H9 (cell line): ENCODE data around the gene POLR1C. TPM values are rescaled to one million over a fixed set of nuclear protein-coding genes. Genes with fewer than 3 reads are reported as not detected.

Source experiments
- DNase-seq: peaks from one replicate; pipeline ENCODE4 v3.0.0-alpha.2; 2017
- H2AFZ ChIP-seq: one replicate; pipeline ENCODE4 v1.6.1; 2013; ENCODE audit warnings: mild to moderate bottlenecking, low read length, control low read depth, moderate library complexity
- H2AK5ac ChIP-seq: 2 replicates; pipeline ENCODE4 v1.6.1; 2013; ENCODE audit warnings: low read length, control low read depth, mixed read lengths; ENCODE audit not compliant: insufficient read length
- H2BK120ac ChIP-seq: one replicate; pipeline ENCODE4 v1.6.1; 2013; ENCODE audit warnings: low read depth, mild to moderate bottlenecking, low read length, control low read depth, inconsistent platforms; ENCODE audit not compliant: poor library complexity, severe bottlenecking
- H2BK12ac ChIP-seq: 2 replicates; pipeline ENCODE4 v1.6.1; 2013; ENCODE audit warnings: low read length, control low read depth, mixed read lengths, low read depth; ENCODE audit not compliant: insufficient read length
- H2BK15ac ChIP-seq: 2 replicates; pipeline ENCODE4 v1.6.1; 2013; ENCODE audit warnings: low read depth, low read length, control low read depth
- H2BK20ac ChIP-seq: one replicate; pipeline ENCODE4 v1.6.1; 2013; ENCODE audit warnings: low read depth, mild to moderate bottlenecking, low read length, control low read depth, inconsistent platforms; ENCODE audit not compliant: poor library complexity, severe bottlenecking
- H2BK5ac ChIP-seq: 2 replicates; pipeline ENCODE4 v1.6.1; 2013; ENCODE audit warnings: low read length, control low read depth, mixed read lengths; ENCODE audit not compliant: insufficient read length
- H3K14ac ChIP-seq: 2 replicates; pipeline ENCODE4 v1.6.1; 2013; ENCODE audit warnings: low read length, control low read depth; ENCODE audit not compliant: insufficient read depth
- H3K18ac ChIP-seq: 2 replicates; pipeline ENCODE4 v1.6.1; 2013; ENCODE audit warnings: low read depth, mild to moderate bottlenecking, mixed read lengths, low read length, control low read depth; ENCODE audit not compliant: insufficient read length
- H3K23ac ChIP-seq: 2 replicates; pipeline ENCODE4 v1.6.1; 2013; ENCODE audit warnings: low read length, control low read depth, mixed read lengths, low read depth; ENCODE audit not compliant: insufficient read length
- H3K23me2 ChIP-seq: 2 replicates; pipeline ENCODE4 v1.6.1; 2013; ENCODE audit warnings: low read depth, mild to moderate bottlenecking, mixed read lengths, low read length, control low read depth; ENCODE audit not compliant: insufficient read length, poor library complexity, severe bottlenecking
- H3K27ac ChIP-seq: 2 replicates; pipeline ENCODE4 v1.5.1; 2013; ENCODE audit warnings: low read length, control low read depth, mixed read lengths, low read depth; ENCODE audit not compliant: insufficient read length
- H3K27me3 ChIP-seq: 2 replicates; pipeline ENCODE4 v1.6.1; 2013; ENCODE audit warnings: low read length, control low read depth, inconsistent platforms; ENCODE audit not compliant: insufficient read depth
- H3K4ac ChIP-seq: 2 replicates; pipeline ENCODE4 v1.6.1; 2013; ENCODE audit warnings: low read depth, mild to moderate bottlenecking, control low read depth, inconsistent platforms, low read length, moderate library complexity
- H3K4me1 ChIP-seq: 2 replicates; pipeline ENCODE4 v1.6.1; 2013; ENCODE audit warnings: low read length, control low read depth, inconsistent platforms; ENCODE audit not compliant: insufficient read depth
- H3K4me2 ChIP-seq: 2 replicates; pipeline ENCODE4 v1.6.1; 2013; ENCODE audit warnings: low read length, control low read depth, mixed read lengths; ENCODE audit not compliant: insufficient read length, insufficient read depth
- H3K56ac ChIP-seq: 2 replicates; pipeline ENCODE4 v1.6.1; 2013; ENCODE audit warnings: low read depth, mild to moderate bottlenecking, mixed read lengths, low read length, control low read depth; ENCODE audit not compliant: insufficient read length
- H3K79me1 ChIP-seq: 2 replicates; pipeline ENCODE4 v1.6.1; 2013; ENCODE audit warnings: low read depth, mild to moderate bottlenecking, moderate library complexity, low read length, control low read depth, inconsistent platforms; ENCODE audit not compliant: insufficient read depth, poor library complexity, severe bottlenecking
- H3K79me2 ChIP-seq: 2 replicates; pipeline ENCODE4 v1.6.1; 2013; ENCODE audit warnings: low read length, control low read depth, inconsistent platforms; ENCODE audit not compliant: insufficient read depth
- H3K9ac ChIP-seq: 2 replicates; pipeline ENCODE4 v1.6.1; 2013; ENCODE audit warnings: low read length, control low read depth, mixed read lengths; ENCODE audit not compliant: insufficient read length; ENCODE audit errors: extremely low read depth
- H3K9me3 ChIP-seq: one replicate; pipeline ENCODE4 v1.6.1; 2013; ENCODE audit warnings: low read depth, low read length, inconsistent platforms; ENCODE audit not compliant: control insufficient read depth
- H3T11ph ChIP-seq: one replicate; pipeline ENCODE4 v1.6.1; 2013; ENCODE audit warnings: mild to moderate bottlenecking, low read length, control low read depth, inconsistent platforms
- H4K20me1 ChIP-seq: one replicate; pipeline ENCODE4 v1.6.1; 2013; ENCODE audit not compliant: control insufficient read depth, insufficient read length, insufficient read depth
- H4K5ac ChIP-seq: 2 replicates; pipeline ENCODE4 v1.6.1; 2013; ENCODE audit warnings: low read depth, mild to moderate bottlenecking, mixed read lengths, low read length, control low read depth; ENCODE audit not compliant: insufficient read length
- H4K8ac ChIP-seq: replicated peaks from 2 replicates; pipeline ENCODE4 v1.6.1; 2013; ENCODE audit warnings: low read length, control low read depth, mixed read lengths, low read depth; ENCODE audit not compliant: insufficient read length
- H4K91ac ChIP-seq: 2 replicates; pipeline ENCODE4 v1.6.1; 2013; ENCODE audit warnings: low read depth, mild to moderate bottlenecking, moderate library complexity, mixed read lengths, low read length, control low read depth; ENCODE audit not compliant: insufficient read length
- H3K27ac Mint-ChIP-seq, 3 experiments: 2 replicates in 2 of 3; 3 replicates in 1 of 3; pipeline ENCODE4 v1.8.0; 2020 to 2021; ENCODE audit warnings: mixed read lengths in 3 of 3, mild to moderate bottlenecking in 1 of 3, moderate library complexity in 1 of 3
- H3K27me3 Mint-ChIP-seq: 2 replicates; pipeline ENCODE4 v1.8.0; 2021; ENCODE audit warnings: low read depth, mild to moderate bottlenecking, moderate library complexity, mixed read lengths
- H3K36me3 Mint-ChIP-seq, 3 experiments: 2 replicates in 2 of 3; 3 replicates in 1 of 3; pipeline ENCODE4 v1.8.0; 2020 to 2021; ENCODE audit warnings: low read depth in 3 of 3, mixed read lengths in 3 of 3; ENCODE audit not compliant: insufficient read depth in 1 of 3
- H3K4me1 Mint-ChIP-seq, 2 experiments: 2 replicates each; pipeline ENCODE4 v1.8.0; 2020; ENCODE audit warnings: mixed read lengths in 2 of 2
- H3K4me3 Mint-ChIP-seq, 2 experiments: 2 replicates in 1 of 2; 3 replicates in 1 of 2; pipeline ENCODE4 v1.8.0; 2020 to 2021; ENCODE audit warnings: mild to moderate bottlenecking in 2 of 2, mixed read lengths in 2 of 2, moderate library complexity in 1 of 2
- H3K9me3 Mint-ChIP-seq, 2 experiments: 2 replicates in 1 of 2; 3 replicates in 1 of 2; pipeline ENCODE4 v1.8.0; 2020; ENCODE audit warnings: mild to moderate bottlenecking in 2 of 2, mixed read lengths in 2 of 2, moderate library complexity in 1 of 2
- WGBS: extraction: QIAGEN DNeasy Blood & Tissue Kit; methylation state at CpG from one replicate; pipeline ENCODE4 v1.1.7; 2013; ENCODE audit warnings: missing lambda C conversion rate, low lambda C conversion rate, mixed read lengths; ENCODE audit not compliant: insufficient read length; ENCODE audit errors: extremely low coverage; 5-methylcytosine and 5-hydroxymethylcytosine counted together
- total RNA-seq: library from RNA; stranded (reverse); gene quantifications from 2 replicates; pipeline ENCODE4 v1.2.1, GENCODE V29; 2021
- TF ChIP-seq, protein P1 (sequence below): fragments of 200-600 bp; sonication (generic); conservative IDR thresholded peaks from 3 replicates; pipeline ENCODE4 v1.8.0; 2021; ENCODE audit warnings: antibody characterized with exemption, mild to moderate bottlenecking

POLR1C gene
- total RNA-seq, 1 experiment from 2014 or later: 75.8 TPM

- Histone ChIP-seq H3K9me3 (no peaks in the 10 kb centered on the region), H2AK5ac (no peak overlapping the region), H2BK12ac (no peak overlapping the region), H2BK20ac (no peak overlapping the region), H3K27ac (no peak overlapping the region), H3K23ac (no peak overlapping the region), H3K79me1 (no peaks in the 10 kb centered on the region), H3K56ac (no peak overlapping the region), H3K4me1 (no peaks in the 10 kb centered on the region), H3T11ph (no peak overlapping the region), H3K79me2 (no peaks in the 10 kb centered on the region), H2BK120ac (no peak overlapping the region), H3K4ac (no peak overlapping the region), H2AFZ (no peak overlapping the region), H2BK15ac (no peak overlapping the region), H4K20me1 (no peaks in the 10 kb centered on the region), H4K5ac (no peak overlapping the region), H3K27me3 (peaks cover 8% of the 10 kb centered on the region; the same call in 1 of the 2 replicates), H4K8ac (no peak overlapping the region), H4K91ac (no peak overlapping the region), H3K23me2 (peaks cover 5% of the 10 kb centered on the region), H3K18ac (no peak overlapping the region), H2BK5ac (no peak overlapping the region), H3K4me2 (no peak overlapping the region), H3K14ac (no peak overlapping the region), H3K9ac (no peak overlapping the region)
- Mint-ChIP-seq H3K27ac (no peak overlapping the region), H3K4me1 (peaks cover 8 to 12% of the 10 kb centered on the region in 2 experiments), H3K9me3 (peaks cover 2 to 3% of the 10 kb centered on the region in 2 experiments; a peak in 3 of 5 replicates), H3K36me3 (peaks cover 22 to 50% (median 37%) of the 10 kb centered on the region in 3 experiments), H3K27me3 (peaks cover 28% of the 10 kb centered on the region), H3K4me3 (no peak overlapping the region)
- DNase-seq: no peak
- no CpG with 5 or more reads among the region's 6 CpGs for WGBS
- TF ChIP-seq, protein P1, sequence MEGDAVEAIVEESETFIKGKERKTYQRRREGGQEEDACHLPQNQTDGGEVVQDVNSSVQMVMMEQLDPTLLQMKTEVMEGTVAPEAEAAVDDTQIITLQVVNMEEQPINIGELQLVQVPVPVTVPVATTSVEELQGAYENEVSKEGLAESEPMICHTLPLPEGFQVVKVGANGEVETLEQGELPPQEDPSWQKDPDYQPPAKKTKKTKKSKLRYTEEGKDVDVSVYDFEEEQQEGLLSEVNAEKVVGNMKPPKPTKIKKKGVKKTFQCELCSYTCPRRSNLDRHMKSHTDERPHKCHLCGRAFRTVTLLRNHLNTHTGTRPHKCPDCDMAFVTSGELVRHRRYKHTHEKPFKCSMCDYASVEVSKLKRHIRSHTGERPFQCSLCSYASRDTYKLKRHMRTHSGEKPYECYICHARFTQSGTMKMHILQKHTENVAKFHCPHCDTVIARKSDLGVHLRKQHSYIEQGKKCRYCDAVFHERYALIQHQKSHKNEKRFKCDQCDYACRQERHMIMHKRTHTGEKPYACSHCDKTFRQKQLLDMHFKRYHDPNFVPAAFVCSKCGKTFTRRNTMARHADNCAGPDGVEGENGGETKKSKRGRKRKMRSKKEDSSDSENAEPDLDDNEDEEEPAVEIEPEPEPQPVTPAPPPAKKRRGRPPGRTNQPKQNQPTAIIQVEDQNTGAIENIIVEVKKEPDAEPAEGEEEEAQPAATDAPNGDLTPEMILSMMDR: peak; percentile 20; the same call in 1 of the 3 replicates
Measured at GRCh38 chr6:43505718-43506117, 11.2 kb upstream of the POLR1C start.
